HepG2 (cell line): ENCODE results near the gene LSM12. TPM values are rescaled to one million over a fixed set of nuclear protein-coding genes. Genes with fewer than 3 reads are reported as not detected.

ENCODE experiments used
- RFX3 ChIP-seq: IDR thresholded peaks from 2 replicates; pipeline ENCODE4 v1.6.1; 2016; ENCODE audit warnings: missing biosample characterization, missing genetic modification reagents
- ZNF598 ChIP-seq: sonication (generic); formaldehyde crosslinking; IDR thresholded peaks from 2 replicates; pipeline ENCODE4 v1.5.1; 2020; ENCODE audit warnings: mild to moderate bottlenecking, missing genetic modification reagents, borderline replicate concordance
- ZNF883 ChIP-seq: sonication (generic); formaldehyde crosslinking; IDR thresholded peaks from 2 replicates; pipeline ENCODE4 v1.5.1; 2020; ENCODE audit warnings: mild to moderate bottlenecking, missing genetic modification reagents; ENCODE audit errors: not compliant biosample characterization
- polyA plus RNA-seq, 8 experiments: library from polyadenylated mRNA; depleted of rRNA in 3 of 8; stranded (reverse) in 7 of 8; unstranded in 1 of 8; fragments of >200 nt; fragmentation: Illumina TruSeq in 4 of 8; extraction: Trizol in 4 of 8; gene quantifications; 2 replicates each; pipeline versions ENCODE4 v1.2.1 to v1.2.3, GENCODE V29; 2011 to 2016; ENCODE audit warnings: low read depth in 4 of 8, missing spikeins in 1 of 8, mixed read lengths in 1 of 8; ENCODE audit not compliant: insufficient read depth in 1 of 8
- total RNA-seq, 5 experiments: library from RNA; depleted of rRNA; stranded (reverse); fragments of >200 nt; fragmentation: Illumina TruSeq; extraction: Trizol; gene quantifications; 2 replicates each; pipeline ENCODE4 v1.2.3, GENCODE V29; 2016; ENCODE audit warnings: low read depth in 1 of 5
- TF ChIP-seq, protein P1 (sequence below): sonication (generic); formaldehyde crosslinking; IDR thresholded peaks from 2 replicates; pipeline ENCODE4 v1.4.0; 2020; ENCODE audit warnings: missing genetic modification reagents
- TF ChIP-seq, protein P2 (sequence below): sonication (generic); formaldehyde crosslinking; IDR thresholded peaks from 2 replicates; pipeline ENCODE4 v1.8.1; 2023; ENCODE audit warnings: mild to moderate bottlenecking, moderate library complexity, missing genetic modification reagents
- TF ChIP-seq, protein P3 (sequence below): sonication (generic); formaldehyde crosslinking; IDR thresholded peaks from 2 replicates; pipeline ENCODE4 v1.4.0; 2020; ENCODE audit warnings: missing genetic modification reagents

The LSM12 gene
- total and polyA plus RNA-seq, 2 of the 13 experiments (the other 11 are each of a cell fraction or from before 2014, with no cell fraction given), result 52.8 to 55.7 TPM

- TF ChIP-seq ZNF883 (CRISPR knock-in tag) (peak; percentile 57), ZNF598 (CRISPR knock-in tag) (peak; percentile 27; the same call in 1 of the 2 replicates), RFX3 (peak; percentile 95)
- TF ChIP-seq, protein P1, sequence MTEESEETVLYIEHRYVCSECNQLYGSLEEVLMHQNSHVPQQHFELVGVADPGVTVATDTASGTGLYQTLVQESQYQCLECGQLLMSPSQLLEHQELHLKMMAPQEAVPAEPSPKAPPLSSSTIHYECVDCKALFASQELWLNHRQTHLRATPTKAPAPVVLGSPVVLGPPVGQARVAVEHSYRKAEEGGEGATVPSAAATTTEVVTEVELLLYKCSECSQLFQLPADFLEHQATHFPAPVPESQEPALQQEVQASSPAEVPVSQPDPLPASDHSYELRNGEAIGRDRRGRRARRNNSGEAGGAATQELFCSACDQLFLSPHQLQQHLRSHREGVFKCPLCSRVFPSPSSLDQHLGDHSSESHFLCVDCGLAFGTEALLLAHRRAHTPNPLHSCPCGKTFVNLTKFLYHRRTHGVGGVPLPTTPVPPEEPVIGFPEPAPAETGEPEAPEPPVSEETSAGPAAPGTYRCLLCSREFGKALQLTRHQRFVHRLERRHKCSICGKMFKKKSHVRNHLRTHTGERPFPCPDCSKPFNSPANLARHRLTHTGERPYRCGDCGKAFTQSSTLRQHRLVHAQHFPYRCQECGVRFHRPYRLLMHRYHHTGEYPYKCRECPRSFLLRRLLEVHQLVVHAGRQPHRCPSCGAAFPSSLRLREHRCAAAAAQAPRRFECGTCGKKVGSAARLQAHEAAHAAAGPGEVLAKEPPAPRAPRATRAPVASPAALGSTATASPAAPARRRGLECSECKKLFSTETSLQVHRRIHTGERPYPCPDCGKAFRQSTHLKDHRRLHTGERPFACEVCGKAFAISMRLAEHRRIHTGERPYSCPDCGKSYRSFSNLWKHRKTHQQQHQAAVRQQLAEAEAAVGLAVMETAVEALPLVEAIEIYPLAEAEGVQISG, result peak; percentile 56
- TF ChIP-seq, protein P2, sequence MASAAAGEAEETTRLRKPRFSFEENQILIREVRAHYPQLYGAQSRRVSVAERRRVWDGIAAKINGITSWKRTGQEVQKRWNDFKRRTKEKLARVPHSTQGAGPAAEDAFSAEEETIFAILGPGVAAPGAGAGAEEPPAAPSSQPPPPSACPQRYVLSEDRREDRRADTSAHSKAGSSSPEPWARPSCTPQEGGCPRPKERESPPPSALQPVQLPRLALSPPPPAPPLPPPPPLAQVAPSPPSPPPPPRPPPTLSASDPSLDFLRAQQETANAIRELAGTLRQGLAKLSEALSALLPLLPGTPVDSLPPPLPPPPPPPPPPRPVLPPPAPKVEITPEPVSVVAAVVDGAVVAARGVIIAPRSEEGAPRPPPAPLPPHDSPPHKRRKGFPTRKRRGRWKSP, result no peak
- TF ChIP-seq, protein P3, sequence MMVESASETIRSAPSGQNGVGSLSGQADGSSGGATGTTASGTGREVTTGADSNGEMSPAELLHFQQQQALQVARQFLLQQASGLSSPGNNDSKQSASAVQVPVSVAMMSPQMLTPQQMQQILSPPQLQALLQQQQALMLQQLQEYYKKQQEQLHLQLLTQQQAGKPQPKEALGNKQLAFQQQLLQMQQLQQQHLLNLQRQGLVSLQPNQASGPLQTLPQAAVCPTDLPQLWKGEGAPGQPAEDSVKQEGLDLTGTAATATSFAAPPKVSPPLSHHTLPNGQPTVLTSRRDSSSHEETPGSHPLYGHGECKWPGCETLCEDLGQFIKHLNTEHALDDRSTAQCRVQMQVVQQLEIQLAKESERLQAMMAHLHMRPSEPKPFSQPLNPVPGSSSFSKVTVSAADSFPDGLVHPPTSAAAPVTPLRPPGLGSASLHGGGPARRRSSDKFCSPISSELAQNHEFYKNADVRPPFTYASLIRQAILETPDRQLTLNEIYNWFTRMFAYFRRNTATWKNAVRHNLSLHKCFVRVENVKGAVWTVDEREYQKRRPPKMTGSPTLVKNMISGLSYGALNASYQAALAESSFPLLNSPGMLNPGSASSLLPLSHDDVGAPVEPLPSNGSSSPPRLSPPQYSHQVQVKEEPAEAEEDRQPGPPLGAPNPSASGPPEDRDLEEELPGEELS (CRISPR knock-in tag), result peak; percentile 61; the same call in 1 of the 2 replicates
These were observed 29.4 kb upstream of the LSM12 start (continued) for GRCh38 chr17:44095647-44096496.
